MM.1S (cell line): Measurements from ENCODE around the gene SLC22A3.

Experiments
- DNase-seq: peaks from one replicate; pipeline ENCODE4 v3.0.0-alpha.2; 2015
- H2AFZ ChIP-seq: fragments of 300-600 bp; sonication (generic); 2 replicates; pipeline ENCODE4 v1.6.0; 2016; ENCODE audit warnings: antibody characterized with exemption, low read length
- H3F3A ChIP-seq: fragments of 300-600 bp; sonication (generic); 2 replicates; pipeline ENCODE4 v1.6.1; 2016; ENCODE audit warnings: mild to moderate bottlenecking, antibody characterized with exemption, low read length, moderate library complexity, mixed read lengths; ENCODE audit not compliant: insufficient read depth
- H3K27ac ChIP-seq: fragments of 300-600 bp; sonication (generic); 2 replicates; pipeline ENCODE4 v1.5.1; 2016; ENCODE audit warnings: mild to moderate bottlenecking, low read length
- H3K27me3 ChIP-seq: fragments of 300-600 bp; sonication (generic); replicated peaks from 2 replicates; pipeline ENCODE4 v1.6.0; 2016; ENCODE audit warnings: low read length; ENCODE audit not compliant: insufficient read depth
- H3K36me3 ChIP-seq: fragments of 300-600 bp; sonication (generic); replicated peaks from 2 replicates; pipeline ENCODE4 v1.6.1; 2016; ENCODE audit warnings: mild to moderate bottlenecking, low read length, mixed read lengths; ENCODE audit not compliant: insufficient read depth
- H3K4me1 ChIP-seq: fragments of 300-600 bp; sonication (generic); 2 replicates; pipeline ENCODE4 v1.6.1; 2016; ENCODE audit warnings: low read length, mixed read lengths
- H3K4me2 ChIP-seq: fragments of 300-600 bp; sonication (generic); 2 replicates; pipeline ENCODE4 v1.6.0; 2016; ENCODE audit warnings: low read depth, low read length
- H3K4me3 ChIP-seq: fragments of 300-600 bp; sonication (generic); 2 replicates; pipeline ENCODE4 v1.5.1; 2016; ENCODE audit warnings: low read length, mixed read lengths
- H3K79me2 ChIP-seq: fragments of 300-600 bp; sonication (generic); 2 replicates; pipeline ENCODE4 v1.6.1; 2016; ENCODE audit warnings: mixed run types, low read length, mixed read lengths
- H3K9ac ChIP-seq: fragments of 300-600 bp; sonication (generic); 2 replicates; pipeline ENCODE4 v1.6.1; 2016; ENCODE audit warnings: low read length, mixed read lengths
- H3K9me2 ChIP-seq: fragments of 300-600 bp; sonication (generic); replicated peaks from 2 replicates; pipeline ENCODE4 v1.6.1; 2016; ENCODE audit warnings: mild to moderate bottlenecking, low read length, mixed read lengths; ENCODE audit not compliant: insufficient read depth
- H3K9me3 ChIP-seq: fragments of 300-600 bp; sonication (generic); replicated peaks from 2 replicates; pipeline ENCODE4 v1.6.1; 2016; ENCODE audit warnings: mild to moderate bottlenecking, low read length, mixed read lengths; ENCODE audit not compliant: insufficient read depth
- H4K20me1 ChIP-seq: fragments of 300-600 bp; sonication (generic); 2 replicates; pipeline ENCODE4 v1.6.1; 2016; ENCODE audit warnings: mild to moderate bottlenecking, low read length, moderate library complexity, mixed read lengths; ENCODE audit not compliant: insufficient read depth
- EZH2 ChIP-seq: fragments of 300-600 bp; sonication (generic); optimal IDR thresholded peaks from 2 replicates; pipeline ENCODE3; 2017; ENCODE audit warnings: low read depth, mild to moderate bottlenecking, antibody characterized with exemption, low read length, mixed read lengths
- EZH2phosphoT487 ChIP-seq: fragments of 300-600 bp; sonication (generic); IDR thresholded peaks from 2 replicates; pipeline ENCODE4 v1.6.1; 2018; ENCODE audit warnings: antibody characterized with exemption, low read length
- TF ChIP-seq, protein P1 (sequence below): fragments of 300-600 bp; sonication (generic); IDR thresholded peaks from 2 replicates; pipeline ENCODE4 v1.5.1; 2016; ENCODE audit warnings: antibody characterized with exemption, low read length, mixed read lengths

Gene SLC22A3

DNA sequence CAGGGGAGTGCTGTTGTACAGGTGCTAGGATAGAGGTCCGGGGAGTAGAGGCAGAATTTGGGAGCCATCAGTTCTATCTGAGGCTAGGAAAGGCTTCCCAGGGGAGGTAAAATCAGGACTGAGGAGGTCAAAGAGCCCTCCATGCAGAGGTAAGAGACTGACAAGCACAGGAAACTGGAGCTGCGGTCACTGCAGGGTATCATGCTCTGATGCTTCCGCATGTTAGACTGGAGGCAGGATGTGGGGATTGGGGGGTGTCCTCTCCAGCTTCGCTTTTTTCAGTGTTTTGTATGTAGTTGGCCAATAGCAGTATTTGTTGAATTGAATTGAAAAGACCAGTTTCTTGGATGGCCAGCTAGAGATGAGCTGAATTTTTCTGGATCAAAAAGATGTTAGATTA, 87.8 kb downstream of the SLC22A3 start:
- Histone ChIP-seq H3K4me1 (no peaks in the 10 kb centered on the region), H3K4me2 (no peak overlapping the region), H3K27me3 (no peaks in the 10 kb centered on the region)

DNA sequence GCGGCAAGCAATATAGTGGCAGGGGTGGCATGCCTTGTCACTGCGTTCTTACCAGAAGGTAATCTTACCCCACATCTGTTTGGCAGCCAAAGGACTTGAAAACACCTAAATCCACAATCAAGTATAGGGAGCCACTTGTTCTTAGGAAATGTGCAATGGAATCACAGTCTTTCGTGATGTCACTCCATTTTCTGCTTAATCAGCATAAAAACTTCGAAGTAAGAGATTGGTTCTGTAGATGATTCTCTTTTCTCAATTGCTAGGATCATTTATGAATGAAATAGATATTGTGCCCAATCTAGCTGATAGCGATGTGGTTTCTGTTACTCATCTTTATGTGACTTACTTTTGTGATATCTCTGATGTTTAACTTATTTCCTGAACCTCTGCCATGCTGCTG, 89.0 kb downstream of the SLC22A3 start:
- Histone ChIP-seq H3K4me2 (no peak overlapping the region), H3K9me3 (no peaks in the 10 kb centered on the region), H3F3A (no peaks in the 10 kb centered on the region), H2AFZ (no peak overlapping the region), H3K4me3 (no peak overlapping the region), H3K9ac (no peak overlapping the region), H3K27ac (no peak overlapping the region), H3K27me3 (no peaks in the 10 kb centered on the region), H3K36me3 (no peaks in the 10 kb centered on the region), H4K20me1 (no peaks in the 10 kb centered on the region), H3K4me1 (no peaks in the 10 kb centered on the region), H3K79me2 (no peaks in the 10 kb centered on the region), H3K9me2 (no peaks in the 10 kb centered on the region)
- no peak for DNase-seq
- TF ChIP-seq, protein P1, sequence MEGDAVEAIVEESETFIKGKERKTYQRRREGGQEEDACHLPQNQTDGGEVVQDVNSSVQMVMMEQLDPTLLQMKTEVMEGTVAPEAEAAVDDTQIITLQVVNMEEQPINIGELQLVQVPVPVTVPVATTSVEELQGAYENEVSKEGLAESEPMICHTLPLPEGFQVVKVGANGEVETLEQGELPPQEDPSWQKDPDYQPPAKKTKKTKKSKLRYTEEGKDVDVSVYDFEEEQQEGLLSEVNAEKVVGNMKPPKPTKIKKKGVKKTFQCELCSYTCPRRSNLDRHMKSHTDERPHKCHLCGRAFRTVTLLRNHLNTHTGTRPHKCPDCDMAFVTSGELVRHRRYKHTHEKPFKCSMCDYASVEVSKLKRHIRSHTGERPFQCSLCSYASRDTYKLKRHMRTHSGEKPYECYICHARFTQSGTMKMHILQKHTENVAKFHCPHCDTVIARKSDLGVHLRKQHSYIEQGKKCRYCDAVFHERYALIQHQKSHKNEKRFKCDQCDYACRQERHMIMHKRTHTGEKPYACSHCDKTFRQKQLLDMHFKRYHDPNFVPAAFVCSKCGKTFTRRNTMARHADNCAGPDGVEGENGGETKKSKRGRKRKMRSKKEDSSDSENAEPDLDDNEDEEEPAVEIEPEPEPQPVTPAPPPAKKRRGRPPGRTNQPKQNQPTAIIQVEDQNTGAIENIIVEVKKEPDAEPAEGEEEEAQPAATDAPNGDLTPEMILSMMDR = no peak
- TF ChIP-seq EZH2 = no peak
- TF ChIP-seq EZH2phosphoT487 = no peak

More for the DNA sequence above, 87.8 kb downstream of the SLC22A3 start:
- DNase-seq = no peak
- Histone ChIP-seq H3K9me3 (no peaks in the 10 kb centered on the region), H3K4me3 (no peak overlapping the region), H3K9me2 (no peaks in the 10 kb centered on the region), H2AFZ (no peak overlapping the region), H4K20me1 (no peaks in the 10 kb centered on the region), H3K79me2 (no peaks in the 10 kb centered on the region), H3K27ac (no peak overlapping the region), H3K9ac (no peak overlapping the region), H3K36me3 (no peaks in the 10 kb centered on the region), H3F3A (no peaks in the 10 kb centered on the region)
- TF ChIP-seq EZH2phosphoT487 (no peak), EZH2 (no peak)
- TF ChIP-seq, protein P1 = no peak

DNA sequence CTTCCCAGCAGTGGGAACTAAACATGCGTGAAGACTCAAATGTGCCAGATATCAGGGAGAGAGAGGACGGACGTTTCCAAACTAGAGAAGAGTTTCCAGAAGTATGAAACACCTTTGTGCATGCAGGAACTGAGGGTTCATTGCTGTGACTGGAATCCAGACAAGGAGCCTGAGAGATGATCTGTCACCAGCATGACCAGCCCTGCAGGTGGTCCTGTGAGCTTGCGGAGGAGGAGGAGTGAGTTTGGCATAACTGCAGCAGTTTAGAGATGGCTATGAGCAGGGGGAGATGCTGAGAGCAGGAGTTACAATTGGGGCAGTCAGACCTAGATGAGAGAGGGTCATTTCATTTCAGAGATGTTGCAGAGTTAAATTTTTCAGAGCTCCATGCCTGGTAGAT, 89.6 kb downstream of the SLC22A3 start:
- H3K4me1 ChIP-seq = no peaks in the 10 kb centered on the region
- no peak for TF ChIP-seq EZH2
- no peak for TF ChIP-seq EZH2phosphoT487
- TF ChIP-seq, protein P1 = no peak
- DNase-seq = no peak

More for the DNA sequence above, 89.6 kb downstream of the SLC22A3 start:
- H3K27ac ChIP-seq = no peak overlapping the region
- no peaks in the 10 kb centered on the region for H3K9me3 ChIP-seq
- H3K9ac ChIP-seq = no peak overlapping the region
- H3K36me3 ChIP-seq = no peaks in the 10 kb centered on the region
- no peaks in the 10 kb centered on the region for H3K27me3 ChIP-seq
- H3K9me2 ChIP-seq = no peaks in the 10 kb centered on the region
- H3K4me3 ChIP-seq = no peak overlapping the region
- no peak overlapping the region for H2AFZ ChIP-seq
- H3K4me2 ChIP-seq = no peak overlapping the region
- H3F3A ChIP-seq = no peaks in the 10 kb centered on the region
- H3K79me2 ChIP-seq = no peaks in the 10 kb centered on the region
- H4K20me1 ChIP-seq = no peaks in the 10 kb centered on the region
